Activated T-helper 9 cell treated with anti-CD3 and anti-CD28 coated beads, Interleukin-2, amount 50 U/mL, for 16 hours (primary cell): ENCODE results near the gene HCN1.
"Not testable (repeated sequence)": the region's sequence is repeated elsewhere in the genome, so short reads cannot be mapped to it uniquely, and the experiment has no call there.

Experiments used
- DNase-seq: peaks from one replicate; pipeline ENCODE4 v3.0.0-alpha.2; 2020; ENCODE audit warnings: low read depth

The HCN1 gene

GRCh38 chr5:45617859-45618416 is 78.2 kb downstream of the HCN1 start:
- no peak for DNase-seq

DNA sequence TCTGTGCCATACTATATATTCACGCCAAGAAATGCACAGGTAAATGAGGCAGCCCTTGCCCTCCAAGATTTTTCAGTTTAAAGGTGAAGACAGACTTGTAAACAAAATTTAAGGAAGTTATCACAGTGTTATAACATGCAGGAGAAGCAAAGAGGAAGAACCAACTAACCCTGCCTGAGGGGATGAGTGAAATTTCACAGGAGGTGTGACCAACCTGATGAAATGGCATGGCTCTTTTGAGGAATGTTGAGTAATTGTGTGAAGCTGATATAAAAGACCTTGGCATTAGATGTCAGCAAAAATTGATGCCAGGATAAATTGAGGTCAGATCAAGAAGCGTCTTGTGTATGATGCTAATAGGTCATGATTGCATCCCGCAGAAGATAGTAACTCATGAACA is 86.5 kb downstream of the HCN1 start:
- DNase-seq: no peak

DNA sequence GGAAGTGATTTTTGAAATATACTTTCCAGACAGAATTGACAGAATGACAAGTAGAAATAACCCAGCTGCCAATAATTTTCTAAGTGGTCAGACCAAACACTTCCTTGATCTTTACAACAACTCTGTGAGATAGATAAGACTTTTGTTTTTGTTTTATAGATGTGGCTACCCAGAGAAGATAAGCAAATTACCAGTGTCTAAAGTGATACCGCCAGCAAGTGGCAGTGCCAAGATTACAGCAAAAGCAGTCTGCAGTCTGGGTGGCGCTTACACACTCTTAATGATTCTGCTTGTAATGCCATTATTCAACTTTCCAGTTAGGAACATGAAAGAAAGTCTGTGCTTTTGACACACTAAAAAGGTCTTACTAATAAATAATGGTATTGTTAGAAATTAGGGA is 92.1 kb downstream of the HCN1 start:
- DNase-seq: no peak

DNA sequence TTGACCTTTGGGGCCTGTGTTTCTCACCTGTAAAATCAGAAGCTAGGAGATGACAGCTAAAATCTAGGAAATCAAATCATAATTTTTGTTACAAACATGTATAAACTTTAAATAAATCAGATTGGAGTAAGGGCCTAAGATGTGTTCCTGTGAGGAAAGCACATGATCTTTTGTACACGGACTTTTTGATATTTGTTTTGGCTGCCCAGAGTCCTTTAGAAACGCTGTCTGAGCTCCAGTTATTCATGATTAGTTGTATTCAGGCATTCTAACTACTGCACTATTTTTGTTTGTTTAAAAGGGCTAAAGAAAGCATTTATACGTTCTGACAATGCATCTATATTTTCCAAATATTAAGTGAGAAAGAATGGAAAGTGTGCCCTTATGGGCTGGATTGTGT is 94.8 kb downstream of the HCN1 start:
- no peak for DNase-seq

DNA sequence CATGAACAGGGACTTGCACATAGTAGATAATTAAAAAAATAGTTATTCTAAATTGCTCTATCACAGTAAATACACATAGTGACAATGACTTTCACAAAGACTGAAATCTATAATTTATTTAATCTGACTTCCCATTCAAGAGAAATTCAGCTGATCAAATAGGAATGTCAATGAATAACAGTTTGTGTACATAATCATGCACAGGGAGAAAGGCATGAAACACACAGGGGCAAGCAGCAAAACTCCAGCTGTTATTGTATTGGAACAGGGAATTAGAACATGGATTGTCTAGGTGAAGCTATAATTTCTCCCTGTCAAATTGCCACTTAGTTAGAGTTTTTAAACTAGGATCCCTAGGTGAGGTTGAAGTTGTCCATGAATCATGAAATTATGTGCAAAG is 99.9 kb downstream of the HCN1 start:
- no peak for DNase-seq

GRCh38 chr5:45586001-45586400 is 110.2 kb downstream of the HCN1 start:
- DNase-seq: not testable (repeated sequence)

GRCh38 chr5:45578270-45578669 is 117.9 kb downstream of the HCN1 start:
- DNase-seq: no peak

DNA sequence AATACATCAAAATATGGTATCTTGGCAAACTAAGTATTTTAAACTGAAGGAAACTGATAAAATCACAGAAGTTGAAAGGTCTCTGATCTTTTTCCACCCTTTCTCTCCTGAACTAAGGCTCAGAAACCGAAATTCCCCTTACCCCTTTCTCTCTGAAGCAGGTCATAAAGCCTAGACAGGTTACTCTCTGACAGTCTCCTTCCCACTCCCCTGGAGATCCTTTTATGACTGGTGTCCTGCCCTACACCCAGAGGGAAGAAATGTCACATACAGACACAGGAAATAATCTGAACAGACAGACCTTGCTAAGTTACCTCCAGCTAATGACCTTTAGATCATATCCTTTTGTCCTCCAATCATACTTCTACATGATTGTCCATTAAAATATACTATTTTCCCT is 127.4 kb downstream of the HCN1 start:
- no peak for DNase-seq

GRCh38 chr5:45542421-45542820 is 153.8 kb downstream of the HCN1 start:
- DNase-seq: no peak

- DNase-seq: no peak
Measured at GRCh38 chr5:45533663-45534062, 162.5 kb downstream of the HCN1 start.

DNA sequence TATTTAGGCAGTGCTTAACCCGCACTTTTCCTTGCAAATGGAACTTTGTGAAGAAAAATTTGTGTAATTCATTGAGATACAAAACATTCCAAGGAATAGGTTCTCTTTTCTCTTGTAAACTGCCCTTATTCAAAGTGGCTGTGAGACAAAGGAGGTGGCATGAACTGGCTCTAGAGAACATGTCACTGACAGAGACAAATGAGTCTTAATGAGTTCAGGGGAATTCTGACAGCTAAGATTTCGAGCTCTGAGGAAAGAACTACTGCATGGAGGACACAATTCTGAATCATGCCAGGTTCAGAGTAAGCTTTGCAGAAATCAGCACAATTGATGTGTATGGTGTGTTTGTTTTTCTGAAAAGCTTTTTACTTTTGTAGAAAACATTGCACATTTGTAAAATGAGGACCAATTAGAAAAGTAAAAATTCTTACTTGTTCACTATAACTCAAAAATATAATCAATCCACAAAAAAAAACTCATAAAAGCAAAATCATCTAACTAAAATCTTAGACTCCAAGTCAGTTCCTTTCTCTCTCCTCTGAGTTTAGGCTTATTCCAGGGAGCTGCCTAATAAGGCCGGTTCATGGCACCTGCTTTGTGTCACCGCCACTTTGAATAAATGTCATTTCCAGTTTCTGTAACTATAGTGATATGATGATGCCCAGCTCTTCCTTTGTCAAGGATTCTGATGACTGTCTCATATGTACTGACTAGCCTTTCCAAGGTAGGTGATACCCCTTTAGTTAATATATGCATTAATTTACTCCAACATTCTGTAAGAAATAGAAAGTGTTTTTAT is 163.2 kb downstream of the HCN1 start:
- no peak for DNase-seq

GRCh38 chr5:45521067-45521466 is 175.1 kb downstream of the HCN1 start:
- no peak for DNase-seq

DNA sequence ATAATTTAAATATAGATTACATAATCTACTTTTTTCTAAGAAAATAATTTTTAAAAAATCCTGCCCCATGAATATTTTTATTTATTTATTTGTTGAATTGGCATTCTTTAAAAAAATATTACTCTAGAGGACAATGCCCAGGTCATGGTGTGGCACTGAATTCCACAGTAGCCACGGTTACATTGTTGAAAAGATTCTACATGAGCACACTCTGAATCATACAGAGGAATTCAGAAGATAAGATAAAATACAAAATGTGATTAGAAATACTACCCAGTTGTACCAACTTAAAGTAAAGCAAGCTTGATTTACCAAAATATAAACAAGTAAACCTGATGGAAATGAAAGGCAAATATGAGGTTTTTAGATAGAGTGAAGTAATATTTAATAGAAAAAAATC is 183.7 kb downstream of the HCN1 start:
- no peak for DNase-seq

DNA sequence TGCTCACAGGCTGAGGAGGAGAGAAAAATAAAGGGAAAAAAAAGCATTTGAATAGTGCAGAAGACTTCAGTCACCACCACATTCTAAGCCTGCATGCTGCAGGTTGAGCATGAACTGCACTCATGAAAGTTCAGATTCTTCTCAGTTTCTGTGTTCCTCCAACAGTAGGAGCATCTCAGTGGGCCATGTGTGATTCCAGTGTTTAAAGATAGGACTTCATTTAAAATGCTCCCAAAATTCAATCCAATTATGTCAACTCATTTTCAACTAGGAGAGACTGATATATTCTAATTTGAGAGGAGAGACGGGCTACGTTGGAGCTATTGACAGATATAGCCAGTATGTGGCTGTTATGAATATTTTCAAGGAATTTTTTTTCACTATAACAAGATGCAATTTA is 186.8 kb downstream of the HCN1 start:
- DNase-seq: no peak

GRCh38 chr5:45508135-45508534 is 188.0 kb downstream of the HCN1 start:
- no peak for DNase-seq

- no peak for DNase-seq
Measured at GRCh38 chr5:45507178-45507577, 189.0 kb downstream of the HCN1 start.

GRCh38 chr5:45499006-45499405 is 197.2 kb downstream of the HCN1 start:
- not testable (repeated sequence) for DNase-seq

GRCh38 chr5:45491368-45491767 is 204.8 kb downstream of the HCN1 start:
- DNase-seq: no peak

DNA sequence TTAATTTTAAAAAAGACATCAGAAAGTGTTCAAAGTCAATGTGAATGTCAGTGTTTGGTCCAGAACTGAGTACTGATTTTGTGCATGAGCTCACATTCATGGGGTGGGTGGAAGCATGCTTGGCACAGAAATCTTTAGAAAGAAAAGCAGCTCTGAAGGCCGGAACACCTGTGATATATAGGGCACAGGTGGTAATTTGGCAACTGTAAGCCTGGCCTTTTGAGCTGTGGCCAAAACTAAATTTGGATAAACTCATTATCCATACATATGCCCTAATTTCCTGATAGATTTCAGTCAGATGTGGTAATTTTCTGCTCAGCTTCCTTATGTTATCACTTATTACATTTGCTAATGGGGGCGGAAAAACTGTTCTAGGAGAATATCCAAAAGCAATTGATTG is 211.4 kb downstream of the HCN1 start:
- no peak for DNase-seq

DNA sequence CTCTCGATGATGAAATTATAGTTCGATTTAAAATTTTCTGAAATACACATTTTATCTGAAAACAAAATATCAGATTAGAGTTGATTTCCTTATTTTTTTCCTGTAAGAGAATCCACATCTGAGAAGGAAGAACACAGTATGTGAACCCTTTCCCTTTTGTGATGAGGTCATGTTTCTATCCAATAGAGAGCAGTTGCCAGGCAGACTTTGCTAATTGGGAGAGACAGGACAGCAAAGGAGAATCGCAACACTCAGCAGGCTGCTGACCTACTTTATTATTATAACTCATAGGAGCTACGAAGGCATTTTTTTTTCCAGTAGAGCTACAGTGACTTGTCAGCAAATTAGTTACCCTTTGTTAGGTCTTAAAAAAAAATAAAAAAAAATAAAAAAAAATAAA is 242.1 kb downstream of the HCN1 start:
- DNase-seq: no peak

DNA sequence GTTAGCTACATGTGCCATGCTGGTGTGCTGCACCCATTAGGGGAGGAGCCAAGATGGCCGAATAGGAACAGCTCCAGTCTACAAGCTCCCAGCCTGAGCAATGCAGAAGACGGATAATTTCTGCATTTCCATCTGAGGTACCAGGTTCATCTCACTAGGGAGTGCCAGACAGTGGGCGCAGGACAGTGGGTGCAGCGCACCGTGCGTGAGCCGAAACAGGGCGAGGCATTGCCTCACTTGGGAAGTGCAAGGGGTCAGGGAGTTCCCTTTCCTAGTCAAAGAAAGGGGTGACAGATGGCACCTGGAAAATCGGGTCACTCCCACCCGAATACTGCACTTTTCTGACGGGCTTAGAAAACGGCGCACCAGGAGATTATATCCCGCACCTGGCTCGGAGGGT is 251.3 kb downstream of the HCN1 start:
- DNase-seq: not testable (repeated sequence)

DNA sequence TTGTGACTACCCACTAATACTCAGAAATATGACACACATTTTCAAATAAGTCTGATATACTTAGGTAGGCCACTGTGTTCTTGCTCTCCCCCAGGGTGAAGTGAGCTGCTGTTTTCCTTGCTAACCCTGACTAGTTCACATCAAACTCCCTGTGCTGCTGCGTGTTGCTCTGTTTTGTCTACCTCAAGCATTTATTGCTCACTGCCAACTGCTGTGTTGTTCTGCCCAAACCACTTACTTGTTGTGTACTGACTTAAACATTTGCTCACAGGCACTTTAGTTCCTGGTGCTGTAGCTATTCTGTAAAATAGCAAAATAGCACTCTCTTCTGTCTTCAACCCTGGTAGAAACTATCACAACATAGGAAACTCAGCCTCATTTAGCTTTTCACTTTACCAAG is 255.7 kb downstream of the HCN1 start:
- DNase-seq: no peak

- DNase-seq: no peak
Measured at GRCh38 chr5:45437752-45438151, 258.4 kb downstream of the HCN1 start.
